ENCODE data around the gene NRP2.

DNA sequence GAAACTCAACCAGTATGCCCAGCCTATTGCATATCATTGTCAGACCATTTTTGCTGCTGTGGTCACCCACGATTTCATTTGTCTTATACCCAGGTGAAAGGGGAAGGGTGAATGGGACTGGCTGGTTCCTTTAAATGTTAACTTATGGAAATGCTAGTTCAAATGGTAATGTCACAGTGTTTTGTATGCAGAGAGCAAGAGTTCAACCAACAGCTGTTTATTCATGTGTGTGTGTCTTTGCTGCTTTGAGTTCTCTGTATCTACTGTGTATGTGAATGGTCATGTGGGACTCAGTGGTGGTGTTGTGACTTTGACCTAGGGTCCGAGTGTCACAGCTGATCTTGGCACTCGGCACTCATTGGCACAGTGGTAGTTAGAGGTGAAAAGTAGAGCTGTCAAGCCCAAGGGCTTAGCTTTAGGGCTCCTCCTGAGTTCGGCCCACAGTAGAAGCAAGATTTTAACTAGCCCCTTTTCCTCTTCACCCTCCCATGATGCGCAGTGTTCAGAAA lies 114.6 kb downstream of the NRP2 start:
- TF ChIP-seq CEBPB (IDR thresholded peaks at IDR 0.05) (no peak), CREB1 (IDR thresholded peaks at IDR 0.05; ENCODE audit: low read depth) (no peak)
